HFFc6 (cell line): ENCODE measurements around the gene SUSD3. TPM values are rescaled to one million over a fixed set of nuclear protein-coding genes. Genes with fewer than 3 reads are reported as not detected.

ENCODE experiments used
- DNase-seq: peaks from one replicate; pipeline ENCODE4 v3.0.0-alpha.2; 2018
- H3K27ac Mint-ChIP-seq: 2 replicates; pipeline ENCODE4 v1.8.0; 2020; ENCODE audit warnings: mild to moderate bottlenecking, mixed read lengths
- H3K27me3 Mint-ChIP-seq: 2 replicates; pipeline ENCODE4 v1.8.0; 2021; ENCODE audit warnings: mild to moderate bottlenecking, moderate library complexity, mixed read lengths; ENCODE audit not compliant: insufficient read depth
- H3K36me3 Mint-ChIP-seq: 2 replicates; pipeline ENCODE4 v1.8.0; 2021; ENCODE audit warnings: low read depth, mixed read lengths
- H3K4me1 Mint-ChIP-seq: 2 replicates; pipeline ENCODE4 v1.8.0; 2020; ENCODE audit warnings: low read depth, mixed read lengths
- H3K4me3 Mint-ChIP-seq: 2 replicates; pipeline ENCODE4 v1.8.0; 2020; ENCODE audit warnings: mild to moderate bottlenecking, moderate library complexity, mixed read lengths
- H3K9me3 Mint-ChIP-seq: 2 replicates; pipeline ENCODE4 v1.8.0; 2020; ENCODE audit warnings: mild to moderate bottlenecking, mixed read lengths
- CTCF ChIP-seq: fragments of 200-600 bp; sonication (generic); IDR thresholded peaks from 2 replicates; pipeline ENCODE4 v1.5.0; 2021; ENCODE audit warnings: antibody characterized with exemption, mild to moderate bottlenecking
- total RNA-seq, 6 experiments: library from RNA; stranded (reverse); fragmentation: NEBNext Ultra II Directional; extraction: Animal tissue kit (Norgen Biotek cat#: 25700); gene quantifications; 2 replicates in 1 of 6; 3 replicates in 5 of 6; pipeline ENCODE4 v1.2.3, GENCODE V29; 2021

The SUSD3 gene
- total RNA-seq, 6 experiments from 2014 or later: 0.28 to 0.76 TPM; not detected in 4

DNA sequence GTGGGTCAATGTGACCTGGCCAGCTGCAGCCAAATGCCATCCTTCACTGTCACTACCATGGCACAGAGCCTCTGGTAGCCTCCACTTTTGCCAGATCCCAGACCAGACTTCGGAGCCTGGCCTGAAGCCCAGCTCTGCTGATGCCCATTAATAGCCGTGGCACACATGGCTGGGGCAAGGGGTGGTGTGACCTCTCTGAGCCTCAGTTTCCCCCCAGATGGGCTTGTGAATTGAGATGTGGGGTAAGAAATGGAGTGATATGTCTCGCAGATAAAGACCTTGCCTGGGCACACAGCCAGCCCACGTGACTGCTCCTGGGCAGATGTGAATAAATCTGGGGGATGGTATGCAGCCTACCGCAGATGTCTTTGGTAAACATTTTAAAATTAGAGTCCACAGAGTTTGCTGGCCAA is 13.9 kb downstream of the SUSD3 start:
- Mint-ChIP-seq H3K27me3 (peaks cover 6% of the 10 kb centered on the region; the same call in 1 of the 2 replicates), H3K27ac (no peak overlapping the region), H3K4me1 (peaks cover 5% of the 10 kb centered on the region; the same call in 1 of the 2 replicates), H3K36me3 (no peaks in the 10 kb centered on the region), H3K9me3 (no peaks in the 10 kb centered on the region), H3K4me3 (no peak overlapping the region)
- TF ChIP-seq CTCF: no peak
- DNase-seq: no peak

DNA sequence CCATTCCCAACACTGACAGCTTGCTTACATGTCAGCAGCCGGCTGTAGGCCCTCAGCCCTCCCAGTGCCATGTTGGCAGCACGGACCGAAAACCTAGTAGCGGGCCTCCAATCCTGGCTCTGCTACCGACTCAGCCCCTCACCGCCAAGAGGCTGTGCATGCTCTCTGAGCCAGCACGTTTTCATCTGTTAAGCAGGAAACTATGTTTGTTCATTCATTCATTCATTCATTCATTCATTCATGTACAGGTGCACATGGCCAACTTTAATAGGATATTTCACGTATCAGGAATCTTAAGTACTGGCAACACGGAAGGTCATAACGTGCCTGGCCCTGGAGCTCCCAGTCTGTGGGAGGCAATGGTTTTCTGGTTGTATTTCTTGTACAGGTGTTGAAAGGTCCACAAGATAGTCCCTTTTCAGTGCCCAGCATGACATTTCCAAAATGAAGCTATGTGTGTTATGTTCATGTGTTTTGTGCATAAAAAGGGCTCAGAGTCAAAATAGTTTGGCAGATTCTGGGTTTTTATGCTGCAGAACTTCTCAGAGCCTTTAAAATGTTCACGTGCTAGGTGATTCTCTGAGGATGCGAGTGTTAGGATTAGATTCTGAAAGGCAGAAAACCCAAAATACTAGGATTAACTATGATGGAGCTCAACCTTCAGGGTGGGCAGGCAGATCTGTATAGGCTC is 17.7 kb downstream of the SUSD3 start:
- Mint-ChIP-seq H3K27me3 (peaks cover 6% of the 10 kb centered on the region), H3K4me1 (peaks cover 5% of the 10 kb centered on the region; the same call in 1 of the 2 replicates), H3K27ac (no peak overlapping the region), H3K36me3 (no peaks in the 10 kb centered on the region), H3K9me3 (no peaks in the 10 kb centered on the region), H3K4me3 (no peak overlapping the region)
- TF ChIP-seq CTCF: no peak
- DNase-seq: no peak

GRCh38 chr9:93076792-93077128 is 18.3 kb downstream of the SUSD3 start:
- H3K9me3 Mint-ChIP-seq: no peaks in the 10 kb centered on the region
- peaks cover 5% of the 10 kb centered on the region; the same call in 1 of the 2 replicates for H3K4me1 Mint-ChIP-seq
- H3K27ac Mint-ChIP-seq: no peak overlapping the region
- H3K36me3 Mint-ChIP-seq: no peaks in the 10 kb centered on the region
- no peak for DNase-seq
- H3K27me3 Mint-ChIP-seq: peaks cover 6% of the 10 kb centered on the region
- no peak for TF ChIP-seq CTCF
- no peak overlapping the region for H3K4me3 Mint-ChIP-seq

GRCh38 chr9:93077367-93077766 is 18.9 kb downstream of the SUSD3 start:
- DNase-seq: no peak
- Mint-ChIP-seq H3K9me3 (no peaks in the 10 kb centered on the region), H3K36me3 (no peaks in the 10 kb centered on the region), H3K4me1 (peaks cover 5% of the 10 kb centered on the region; the same call in 1 of the 2 replicates), H3K27me3 (peaks cover 5% of the 10 kb centered on the region), H3K27ac (no peak overlapping the region), H3K4me3 (no peak overlapping the region)
- TF ChIP-seq CTCF: no peak

DNA sequence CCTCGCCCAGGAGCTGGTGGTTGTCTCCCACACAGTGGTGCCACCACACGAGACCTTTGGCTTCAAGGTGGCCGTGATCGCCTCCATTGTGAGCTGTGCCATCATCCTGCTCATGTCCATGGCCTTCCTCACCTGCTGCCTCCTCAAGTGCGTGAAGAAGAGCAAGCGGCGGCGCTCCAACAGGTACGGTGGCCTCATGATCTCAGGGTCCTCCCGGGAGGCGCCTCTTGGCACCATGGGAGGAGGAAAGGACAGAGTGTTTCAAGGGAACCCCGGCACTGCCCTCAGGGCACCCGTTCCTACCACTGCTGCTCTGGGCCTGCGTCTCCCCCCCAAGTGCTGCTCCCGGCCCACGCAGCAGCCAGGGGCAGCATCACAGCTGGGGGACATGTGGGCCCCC is 19.3 kb downstream of the SUSD3 start:
- no peak overlapping the region for H3K27ac Mint-ChIP-seq
- TF ChIP-seq CTCF: no peak

More for the DNA sequence above, 19.3 kb downstream of the SUSD3 start:
- H3K9me3 Mint-ChIP-seq: no peaks in the 10 kb centered on the region
- no peak overlapping the region for H3K4me3 Mint-ChIP-seq
- no peaks in the 10 kb centered on the region for H3K36me3 Mint-ChIP-seq
- DNase-seq: no peak
- H3K4me1 Mint-ChIP-seq: peaks cover under 1% of the 10 kb centered on the region; the same call in 1 of the 2 replicates
- peaks cover 2% of the 10 kb centered on the region; the same call in 1 of the 2 replicates for H3K27me3 Mint-ChIP-seq
